ENCODE results near the gene BSPRY.

The BSPRY gene

DNA sequence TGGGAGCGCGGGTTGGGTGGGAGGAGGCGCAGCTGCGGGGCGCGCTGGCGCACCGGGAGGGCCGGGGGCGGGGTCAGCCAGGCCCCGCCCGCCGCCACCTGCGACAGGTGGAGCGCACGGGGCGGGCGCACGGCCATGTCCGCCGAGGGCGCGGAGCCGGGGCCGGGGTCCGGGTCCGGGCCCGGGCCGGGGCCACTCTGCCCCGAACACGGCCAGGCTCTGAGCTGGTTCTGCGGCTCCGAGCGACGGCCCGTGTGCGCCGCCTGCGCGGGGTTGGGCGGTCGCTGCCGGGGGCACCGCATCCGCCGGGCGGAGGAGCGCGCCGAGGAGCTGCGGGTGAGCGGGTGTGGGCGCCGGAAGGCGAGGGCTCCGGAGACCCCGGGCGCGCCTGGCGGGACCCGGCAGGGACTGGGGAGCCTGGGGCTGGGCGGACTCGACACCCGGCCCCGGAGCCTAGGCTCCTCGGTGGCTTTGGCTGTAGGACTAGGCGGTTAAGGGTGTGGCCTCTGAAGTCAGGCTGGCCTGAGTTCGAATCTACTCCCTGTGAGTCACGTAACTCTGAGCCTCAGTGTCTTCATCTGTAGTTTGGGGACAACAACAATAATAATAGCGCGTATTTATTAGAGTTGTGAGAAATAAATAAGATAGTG lies at the start of gene BSPRY:
Gene BSPRY, plus strand, starts transcription at position 97 of the 650 bp plus-strand sequence. Its CDS starts 39 bp downstream, at position 136.
- TF ChIP-seq Cebpa-rat (IDR thresholded peaks at IDR 0.05), result no peak
- H3K4me3 ChIP-seq, result peak within 1 kb of the TSS; percentile 79
- H3K9ac ChIP-seq, result peak within 1 kb of the TSS; percentile 76
- H3K9me3 ChIP-seq, result no peaks in the 10 kb centered on the region
- H4K20me1 ChIP-seq, result no peaks in the 10 kb centered on the region
- no peaks in the 10 kb centered on the region for H3K36me3 ChIP-seq
- peak within 1 kb of the TSS; percentile 85 for H3K4me2 ChIP-seq
- H3K27ac ChIP-seq, result peak within 1 kb of the TSS; percentile 67
- peaks cover 29% of the 10 kb centered on the region for H3K4me1 ChIP-seq
- H3K27me3 ChIP-seq, result peaks cover 20% of the 10 kb centered on the region

DNA sequence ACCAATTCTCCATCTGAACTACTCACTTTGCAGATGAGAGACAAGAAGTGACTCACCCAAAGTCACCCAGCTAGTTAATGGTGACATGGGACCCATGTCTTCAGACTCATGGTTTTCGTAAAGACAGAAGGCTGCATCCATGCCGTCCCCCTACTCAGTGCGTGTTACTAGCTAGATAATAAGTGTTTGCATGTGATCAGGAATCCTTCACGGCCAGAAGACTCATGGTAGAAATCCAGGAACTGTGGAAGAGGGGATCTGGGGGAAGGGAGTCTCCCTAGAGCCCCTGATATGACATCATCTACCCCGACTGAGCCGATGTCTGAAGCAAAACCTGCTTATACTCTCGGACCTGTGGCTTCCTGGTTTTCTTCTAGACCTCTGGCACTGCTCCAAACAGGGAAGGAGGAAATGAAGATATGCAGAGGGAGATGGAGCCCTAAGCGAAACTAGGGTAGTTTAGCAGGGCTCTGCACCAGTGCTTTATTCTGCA lies 49.5 kb upstream of the BSPRY start:
- H3K36me3 ChIP-seq, result 0 out of 2 replicates have a peak, but pooled peaks cover 1% of the 10 kb centered on the region
- H3K27ac ChIP-seq, result no peak overlapping the region
- no peaks in the 10 kb centered on the region for H3K9me3 ChIP-seq

DNA sequence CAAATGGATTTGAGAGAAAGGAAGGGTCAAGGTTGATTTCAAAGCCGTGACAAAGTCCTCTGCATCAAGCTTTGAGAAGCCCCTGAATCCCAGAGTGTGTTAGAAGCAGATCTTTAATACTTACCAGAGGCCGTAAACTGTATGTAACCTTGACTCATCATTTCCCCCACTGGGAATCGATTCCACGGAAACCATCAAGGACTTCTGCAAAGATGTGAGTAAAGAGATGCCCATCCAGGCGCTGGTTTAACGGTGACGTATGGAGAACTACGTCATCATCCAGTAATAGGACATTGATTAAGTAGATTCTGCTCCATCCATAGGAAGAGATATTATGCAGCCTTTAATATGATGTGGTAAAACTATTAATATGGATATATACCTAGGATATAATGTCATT lies 47.8 kb upstream of the BSPRY start:
- no peak overlapping the region for H3K27ac ChIP-seq
- TF ChIP-seq Cebpa-rat (IDR thresholded peaks at IDR 0.05), result no peak
- H3K36me3 ChIP-seq, result no peaks in the 10 kb centered on the region
- H3K9ac ChIP-seq, result no peak overlapping the region
- H3K4me1 ChIP-seq, result peaks cover 8% of the 10 kb centered on the region
- no peak overlapping the region for H3K4me2 ChIP-seq
- H4K20me1 ChIP-seq, result no peaks in the 10 kb centered on the region
- no peaks in the 10 kb centered on the region for H3K9me3 ChIP-seq
- no peak overlapping the region for H3K4me3 ChIP-seq
- H3K27me3 ChIP-seq, result no peaks in the 10 kb centered on the region

More for the DNA sequence above, 49.5 kb upstream of the BSPRY start:
- peaks cover 8% of the 10 kb centered on the region for H3K4me1 ChIP-seq
- peak overlapping the region; percentile 21; the same call in 1 of the 2 replicates for H3K4me2 ChIP-seq
- no peak overlapping the region for H3K4me3 ChIP-seq
- no peaks in the 10 kb centered on the region for H3K27me3 ChIP-seq
- H3K9ac ChIP-seq, result no peak overlapping the region
- no peaks in the 10 kb centered on the region for H4K20me1 ChIP-seq
- TF ChIP-seq Cebpa-rat (IDR thresholded peaks at IDR 0.05), result no peak

DNA sequence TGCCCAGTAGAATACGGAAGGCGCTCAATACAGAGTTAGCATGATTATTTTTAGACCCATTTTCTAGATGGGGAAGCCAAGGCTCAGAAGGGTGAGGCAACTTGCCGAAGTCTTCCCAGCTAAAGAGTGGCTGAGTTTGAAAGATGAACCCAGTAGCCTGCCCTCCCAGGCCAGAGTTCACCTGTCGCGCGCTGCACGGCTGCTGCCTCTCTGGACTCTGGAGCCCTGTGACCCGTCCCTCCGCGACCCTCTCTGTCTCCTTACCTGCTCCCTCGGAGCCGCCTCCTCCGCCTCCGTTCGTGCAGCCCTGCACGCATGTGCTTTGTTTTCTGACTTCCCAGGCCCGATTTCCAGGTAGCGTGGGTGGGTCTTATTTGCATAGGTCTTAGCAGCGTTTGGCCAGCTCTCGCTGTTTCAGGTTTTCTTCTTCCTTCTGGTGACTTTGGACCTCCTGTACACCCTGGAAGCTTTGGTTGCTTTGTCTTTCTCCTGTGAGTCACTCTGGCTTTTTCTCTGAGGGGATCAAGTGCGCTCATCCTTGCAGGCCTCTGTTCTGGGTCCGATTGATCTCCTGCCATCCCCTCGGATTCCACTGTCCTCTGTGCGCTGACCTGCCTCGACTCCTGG lies 46.4 kb upstream of the BSPRY start, which contains the start of gene RNF183:
Gene RNF183, minus strand, starts transcription at position 585 of the 627 bp plus-strand sequence. CDS start 5,192 bp downstream, outside the sequence.
- H3K4me2 ChIP-seq, result no peak within 1 kb of the TSS
- no peak for TF ChIP-seq Cebpa-rat (IDR thresholded peaks at IDR 0.05)
- no peaks in the 10 kb centered on the region for H3K36me3 ChIP-seq
- no peaks in the 10 kb centered on the region for H4K20me1 ChIP-seq
- 0 out of 2 replicates have a peak within 1 kb of the TSS, but pooled peaks have one; percentile 12 for H3K9ac ChIP-seq
- no peaks in the 10 kb centered on the region for H3K9me3 ChIP-seq
- peaks cover 8% of the 10 kb centered on the region for H3K4me1 ChIP-seq
- H3K4me3 ChIP-seq, result no peak within 1 kb of the TSS
- no peak within 1 kb of the TSS for H3K27ac ChIP-seq
- H3K27me3 ChIP-seq, result no peaks in the 10 kb centered on the region

DNA sequence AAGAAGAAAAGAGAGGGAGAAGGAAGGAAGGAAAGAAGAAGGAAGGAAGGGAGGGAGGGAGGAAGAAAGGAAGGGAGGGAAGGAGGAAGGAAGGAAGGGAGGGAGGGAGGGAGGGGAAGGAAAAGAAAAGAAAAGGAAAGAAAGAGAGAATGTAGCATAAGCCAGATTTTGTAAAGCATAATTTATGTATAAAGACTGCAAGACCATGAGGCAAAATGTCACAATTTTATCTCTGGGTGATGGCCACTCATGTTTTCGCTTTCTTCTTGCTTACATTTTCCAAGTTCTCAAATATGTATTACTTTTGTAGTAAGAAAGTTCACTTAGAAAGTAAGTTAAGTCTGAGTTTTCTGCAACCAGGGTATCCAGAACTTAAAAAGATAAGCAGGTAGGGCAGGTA lies 42.8 kb upstream of the BSPRY start:
- no peak overlapping the region for H3K27ac ChIP-seq
- no peak overlapping the region for H3K9ac ChIP-seq
- H3K4me2 ChIP-seq, result no peak overlapping the region
- no peaks in the 10 kb centered on the region for H3K27me3 ChIP-seq
- H3K4me3 ChIP-seq, result no peak overlapping the region
- H3K9me3 ChIP-seq, result no peaks in the 10 kb centered on the region
- H3K36me3 ChIP-seq, result no peaks in the 10 kb centered on the region
- no peaks in the 10 kb centered on the region for H3K4me1 ChIP-seq
- TF ChIP-seq Cebpa-rat (IDR thresholded peaks at IDR 0.05), result no peak
- H4K20me1 ChIP-seq, result no peaks in the 10 kb centered on the region

DNA sequence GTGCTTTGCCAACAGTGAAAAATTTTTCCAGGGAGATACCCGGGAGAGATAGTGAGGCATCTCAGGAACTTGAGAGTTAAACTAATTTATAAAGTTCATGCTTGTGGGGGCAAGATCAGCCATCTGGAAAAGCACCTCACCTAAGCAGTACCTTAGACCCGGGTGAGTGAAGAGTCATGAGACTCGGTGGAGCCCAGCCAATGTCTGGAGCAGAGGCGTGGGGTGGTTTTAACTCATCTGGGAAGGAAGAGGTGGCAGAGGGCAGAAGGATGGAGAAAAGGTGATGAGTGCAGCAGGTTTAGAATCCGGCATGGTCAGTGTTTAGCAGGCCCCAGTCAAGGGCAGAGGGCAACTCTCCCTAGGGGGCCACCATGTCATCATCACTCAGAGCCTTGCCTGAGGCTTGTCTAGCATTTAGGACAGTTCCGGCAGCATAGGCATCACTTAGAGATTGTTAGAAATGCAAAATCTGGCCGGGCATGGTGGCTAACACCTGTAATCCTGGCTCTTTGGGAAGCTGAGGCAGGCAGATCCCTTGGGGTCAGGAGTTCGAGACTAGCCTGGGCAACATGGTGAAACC lies 41.9 kb upstream of the BSPRY start:
- no peak overlapping the region for H3K4me2 ChIP-seq
- TF ChIP-seq Cebpa-rat (IDR thresholded peaks at IDR 0.05), result no peak
- no peaks in the 10 kb centered on the region for H3K27me3 ChIP-seq
- no peak overlapping the region for H3K4me3 ChIP-seq
- no peaks in the 10 kb centered on the region for H3K36me3 ChIP-seq
- no peak overlapping the region for H3K9ac ChIP-seq
- no peak overlapping the region for H3K27ac ChIP-seq
- H3K9me3 ChIP-seq, result no peaks in the 10 kb centered on the region
- H3K4me1 ChIP-seq, result no peaks in the 10 kb centered on the region
- H4K20me1 ChIP-seq, result no peaks in the 10 kb centered on the region

DNA sequence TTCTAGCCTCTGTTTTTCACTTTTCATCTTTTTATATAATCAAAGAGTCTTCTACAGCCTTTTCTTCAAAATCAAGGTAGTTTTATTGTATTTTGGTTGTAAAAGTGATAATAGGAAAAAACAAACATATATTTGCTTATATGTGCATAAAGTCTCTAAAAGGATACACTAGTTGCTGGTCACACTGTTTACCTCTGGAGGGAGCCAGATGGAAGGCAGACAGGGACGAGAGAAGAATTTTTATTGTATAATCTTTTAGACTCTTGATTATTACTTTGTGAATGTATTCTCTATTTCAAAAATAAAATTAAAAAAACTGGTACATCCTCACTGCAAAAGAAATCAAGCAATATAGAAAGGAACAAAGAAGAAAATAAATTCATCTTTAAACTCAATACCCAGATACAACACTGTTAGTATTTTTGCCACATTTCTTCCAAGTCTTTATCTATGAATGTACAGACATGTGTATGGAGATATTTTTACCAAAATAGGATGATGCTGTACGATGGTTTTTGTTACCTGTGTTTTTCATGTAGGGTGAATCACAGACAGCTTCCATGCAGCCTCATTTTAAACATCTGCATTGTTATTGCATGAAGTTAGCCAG lies 40.0 kb upstream of the BSPRY start:
- Histone ChIP-seq H3K9me3 (no peaks in the 10 kb centered on the region), H3K36me3 (no peaks in the 10 kb centered on the region), H4K20me1 (no peaks in the 10 kb centered on the region), H3K27me3 (no peaks in the 10 kb centered on the region), H3K4me1 (no peaks in the 10 kb centered on the region), H3K4me2 (no peak overlapping the region), H3K9ac (no peak overlapping the region), H3K4me3 (no peak overlapping the region), H3K27ac (no peak overlapping the region)
- no peak for TF ChIP-seq Cebpa-rat (IDR thresholded peaks at IDR 0.05)

DNA sequence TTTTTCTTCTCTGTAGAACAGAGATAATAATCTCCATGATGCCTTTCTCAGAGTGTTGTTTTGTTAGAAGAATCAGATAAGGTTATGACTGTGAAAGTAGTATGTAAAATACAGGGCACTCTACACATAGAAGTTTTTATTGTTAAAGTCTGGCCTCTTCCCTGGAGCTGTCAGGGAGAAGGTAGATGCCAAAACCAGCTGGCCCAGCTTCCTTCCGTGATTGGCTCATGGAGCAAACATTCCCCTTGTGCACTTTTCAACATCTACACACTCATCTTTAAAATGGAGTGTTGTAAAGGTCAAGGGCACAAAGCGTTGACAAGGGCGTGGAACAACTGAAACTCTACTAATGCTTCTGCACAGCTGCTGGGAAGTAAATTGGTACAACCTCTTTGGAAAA lies 38.8 kb upstream of the BSPRY start:
- Histone ChIP-seq H3K9ac (no peak overlapping the region), H3K4me3 (no peak overlapping the region), H3K36me3 (no peaks in the 10 kb centered on the region), H3K4me2 (no peak overlapping the region), H3K27me3 (no peaks in the 10 kb centered on the region), H3K27ac (no peak overlapping the region), H4K20me1 (no peaks in the 10 kb centered on the region), H3K4me1 (no peaks in the 10 kb centered on the region), H3K9me3 (no peaks in the 10 kb centered on the region)
- TF ChIP-seq Cebpa-rat (IDR thresholded peaks at IDR 0.05), result no peak

DNA sequence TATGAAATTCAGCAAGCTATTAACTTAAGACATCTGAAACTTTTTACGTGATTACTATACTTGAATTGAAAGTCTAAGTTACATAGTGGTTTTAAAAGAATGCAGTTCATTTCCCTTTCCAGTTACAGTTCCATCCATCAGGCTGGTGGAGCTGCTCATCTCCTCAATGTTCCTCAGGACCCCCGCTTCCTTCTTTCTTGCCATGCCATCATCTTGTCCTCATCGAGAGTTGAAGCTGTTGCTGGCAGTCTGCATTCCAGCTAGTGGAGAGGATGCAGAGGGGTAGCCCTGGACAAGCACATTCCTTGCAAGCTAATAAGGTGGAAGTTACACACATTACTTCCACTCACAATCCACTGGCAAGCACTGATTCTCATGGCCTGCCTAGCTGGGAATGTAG lies 37.4 kb upstream of the BSPRY start:
- Histone ChIP-seq H4K20me1 (no peaks in the 10 kb centered on the region), H3K9me3 (no peaks in the 10 kb centered on the region), H3K4me2 (no peak overlapping the region), H3K36me3 (no peaks in the 10 kb centered on the region), H3K27ac (no peak overlapping the region), H3K4me3 (no peak overlapping the region), H3K4me1 (no peaks in the 10 kb centered on the region), H3K9ac (no peak overlapping the region), H3K27me3 (no peaks in the 10 kb centered on the region)
- TF ChIP-seq Cebpa-rat (IDR thresholded peaks at IDR 0.05), result no peak

DNA sequence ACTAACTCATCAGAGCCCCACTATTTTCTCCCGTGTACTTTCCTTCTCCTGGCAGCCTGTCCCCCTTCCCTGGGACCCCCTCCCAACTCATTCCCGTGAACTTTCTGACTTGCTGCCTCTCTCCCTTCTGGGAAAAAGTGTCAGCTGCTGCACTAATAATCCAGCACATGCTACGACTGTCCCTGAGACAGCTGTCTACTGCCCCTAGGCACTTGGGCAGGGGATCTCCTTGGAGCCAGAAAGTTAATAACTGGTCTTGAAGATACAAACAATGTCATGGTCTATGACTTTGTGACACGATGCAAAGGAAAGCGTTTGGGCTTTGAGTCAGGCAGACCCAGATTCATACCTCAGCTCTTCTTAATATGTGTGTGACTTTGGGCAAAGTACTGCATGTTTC lies 36.1 kb upstream of the BSPRY start:
- Histone ChIP-seq H4K20me1 (no peaks in the 10 kb centered on the region), H3K27ac (no peak overlapping the region), H3K4me3 (no peak overlapping the region), H3K27me3 (no peaks in the 10 kb centered on the region), H3K4me2 (no peak overlapping the region), H3K4me1 (no peaks in the 10 kb centered on the region), H3K9me3 (no peaks in the 10 kb centered on the region), H3K36me3 (no peaks in the 10 kb centered on the region), H3K9ac (no peak overlapping the region)
- TF ChIP-seq Cebpa-rat (IDR thresholded peaks at IDR 0.05), result no peak

Data from BLaER1 (cell line).